Right lung (tissue), 5 donors: Measurements from ENCODE around the gene ATG2B. TPM values are rescaled to one million over a fixed set of nuclear protein-coding genes. Genes with fewer than 3 reads are reported as not detected.
"Not testable (repeated sequence)": the region's sequence is repeated elsewhere in the genome, so short reads cannot be mapped to it uniquely, and the experiment has no call there.

Experiments used
- DNase-seq, 2 donors: peaks; one replicate each; pipeline ENCODE4 v3.0.0-alpha.2; 2013
- polyA plus RNA-seq, 5 donors: library from polyadenylated mRNA; unstranded; fragments of 120-200 nt; gene quantifications; one replicate each; pipeline versions ENCODE4 v1.2.1 to v1.2.3, GENCODE V29; 2013; ENCODE audit warnings: inconsistent platforms in 1 of 5, low replicate concordance in 1 of 5; ENCODE audit not compliant: insufficient read length in 5 of 5, insufficient read depth in 1 of 5

Gene ATG2B
- polyA plus RNA-seq, 5 donors: 20.0 to 39.3 (median 34.2) TPM

- no peak for DNase-seq
Measured at GRCh38 chr14:96383445-96383844, 20.3 kb upstream of the ATG2B start.

- DNase-seq: no peak
Measured at GRCh38 chr14:96380735-96381134, 17.6 kb upstream of the ATG2B start.

GRCh38 chr14:96376093-96376492, 13.0 kb upstream of the ATG2B start:
- DNase-seq: no peak

- no peak for DNase-seq
Measured at GRCh38 chr14:96373538-96373937, 10.4 kb upstream of the ATG2B start.

- DNase-seq: no peak
Measured at GRCh38 chr14:96370528-96370927, 7.4 kb upstream of the ATG2B start.

GRCh38 chr14:96368534-96368933, 5.4 kb upstream of the ATG2B start:
- DNase-seq: no peak

GRCh38 chr14:96364962-96365361, 1.8 kb upstream of the ATG2B start:
- DNase-seq: no peak

- peak; percentile 24 to 31 for DNase-seq
Measured at GRCh38 chr14:96363751-96364336, 703 bp upstream of the ATG2B start.

GRCh38 chr14:96362071-96362964, 823 bp downstream of the ATG2B start:
- DNase-seq: peak in 1 of 2 donors; percentile 10

GRCh38 chr14:96359959-96360358, 3.2 kb downstream of the ATG2B start:
- DNase-seq: no peak

- DNase-seq: no peak
Measured at GRCh38 chr14:96357216-96357615, 5.9 kb downstream of the ATG2B start.

- DNase-seq: no peak
Measured at GRCh38 chr14:96354246-96354645, 8.9 kb downstream of the ATG2B start.

- DNase-seq: no peak
Measured at GRCh38 chr14:96352708-96353107, 10.4 kb downstream of the ATG2B start.

- DNase-seq: no peak
Measured at GRCh38 chr14:96351986-96352385, 11.2 kb downstream of the ATG2B start.

- DNase-seq: no peak
Measured at GRCh38 chr14:96349286-96350075, 13.7 kb downstream of the ATG2B start.

- DNase-seq: not testable (repeated sequence)
Measured at GRCh38 chr14:96347957-96348356, 15.2 kb downstream of the ATG2B start.

- DNase-seq: no peak
Measured at GRCh38 chr14:96345669-96346068, 17.5 kb downstream of the ATG2B start.

- no peak for DNase-seq
Measured at GRCh38 chr14:96341323-96341722, 21.8 kb downstream of the ATG2B start.

- DNase-seq: no peak
Measured at GRCh38 chr14:96338551-96338950, 24.6 kb downstream of the ATG2B start.

- no peak for DNase-seq
Measured at GRCh38 chr14:96324219-96324618, 38.9 kb downstream of the ATG2B start.

- DNase-seq: no peak
Measured at GRCh38 chr14:96320605-96321004, 42.5 kb downstream of the ATG2B start.

- DNase-seq: no peak
Measured at GRCh38 chr14:96318836-96319235, 44.3 kb downstream of the ATG2B start.

- DNase-seq: no peak
Measured at GRCh38 chr14:96316087-96316486, 47.1 kb downstream of the ATG2B start.
